Heart left ventricle (tissue), 13 donors: ENCODE data around the gene ASB17.

Experiments
- POLR2A ChIP-seq, 2 donors: fragments of 450-650 bp; IDR thresholded peaks; one replicate each; pipeline ENCODE4 v1.6.1; 2017; ENCODE audit warnings: antibody characterized with exemption in 2 of 2, mild to moderate bottlenecking in 2 of 2, moderate library complexity in 2 of 2
- TF ChIP-seq, protein P1 (sequence below), 12 donors: fragments of 200-600 bp; sonication (generic) in 4 of 12; IDR thresholded peaks; one replicate each; pipeline versions ENCODE4 v1.5.0 to v1.8.0; 2018 to 2022; ENCODE audit warnings: antibody characterized with exemption in 12 of 12, mild to moderate bottlenecking in 5 of 12
- donor health status: ischemic (EF 13 %, LVEDD 7.1; RV severe dilation, severe dysfunction).
- donor health status: DM: no; HTN: yes; CAD: no.
- donor health status: DM: no; HTN: no; CAD: no.
- donor health status: ischemic (EF 25% LVEDD 6.9; RV normal size, moderate dysfunction).
- donor health status: ischemic (EF 25% LVEDD 5.7; RV mildly dilated, moderate dysfunction).
- donor health status: ischemic (EF 35%, LVEDD 5.7; RV mildly dilated, moderate dysfunction).
- donor health status: nonischemic (EF 11% LVEDD 7.7; RV severe dilation, severe dysfunction).
- donor health status: DM: yes; HTN: yes; CAD: no.
- donor health status: PGD.
- donor health status: ischemic (EF 29% LVEDD 5.4; RV normal size, mild dysfunction).
- donor health status: nonischemic (EF 23%, LVEDD 6.1; RV moderate dilation, normal function).

DNA sequence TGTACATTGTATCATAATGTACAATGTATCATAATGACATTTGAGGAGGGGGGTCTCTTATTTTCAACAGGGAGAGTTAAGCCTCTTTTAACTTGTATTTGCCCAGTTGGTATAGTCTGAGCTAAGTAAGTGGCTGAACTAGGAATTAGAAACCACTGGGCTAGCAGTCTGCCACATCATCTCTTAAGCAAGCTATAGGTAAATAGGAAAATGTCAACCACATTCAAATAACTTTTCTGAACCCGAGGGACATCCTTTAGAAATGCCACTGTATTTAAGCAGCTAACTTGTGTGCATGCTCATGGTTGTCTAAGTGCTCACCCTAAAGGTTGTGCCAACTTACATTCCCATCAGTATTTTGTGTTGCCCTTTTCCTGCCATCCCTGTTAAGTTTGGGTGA, 35.5 kb upstream of the ASB17 start:
- TF ChIP-seq, protein P1, sequence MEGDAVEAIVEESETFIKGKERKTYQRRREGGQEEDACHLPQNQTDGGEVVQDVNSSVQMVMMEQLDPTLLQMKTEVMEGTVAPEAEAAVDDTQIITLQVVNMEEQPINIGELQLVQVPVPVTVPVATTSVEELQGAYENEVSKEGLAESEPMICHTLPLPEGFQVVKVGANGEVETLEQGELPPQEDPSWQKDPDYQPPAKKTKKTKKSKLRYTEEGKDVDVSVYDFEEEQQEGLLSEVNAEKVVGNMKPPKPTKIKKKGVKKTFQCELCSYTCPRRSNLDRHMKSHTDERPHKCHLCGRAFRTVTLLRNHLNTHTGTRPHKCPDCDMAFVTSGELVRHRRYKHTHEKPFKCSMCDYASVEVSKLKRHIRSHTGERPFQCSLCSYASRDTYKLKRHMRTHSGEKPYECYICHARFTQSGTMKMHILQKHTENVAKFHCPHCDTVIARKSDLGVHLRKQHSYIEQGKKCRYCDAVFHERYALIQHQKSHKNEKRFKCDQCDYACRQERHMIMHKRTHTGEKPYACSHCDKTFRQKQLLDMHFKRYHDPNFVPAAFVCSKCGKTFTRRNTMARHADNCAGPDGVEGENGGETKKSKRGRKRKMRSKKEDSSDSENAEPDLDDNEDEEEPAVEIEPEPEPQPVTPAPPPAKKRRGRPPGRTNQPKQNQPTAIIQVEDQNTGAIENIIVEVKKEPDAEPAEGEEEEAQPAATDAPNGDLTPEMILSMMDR (IDR thresholded peaks at IDR 0.05) = no peak
- no peak for TF ChIP-seq POLR2A (IDR thresholded peaks at IDR 0.05)
